ENCODE results near the gene PSMA7.
A peak's percentile ranks its signal among the peaks of the same experiment; 100 is the strongest.

GRCh38 chr20:62088258-62089127, 54.7 kb downstream of the PSMA7 start:
- peak in 1 of 7 experiments; percentile 5 for TF ChIP-seq CTCF (IDR thresholded peaks at IDR 0.05)
- no peak for TF ChIP-seq POLR2A (IDR thresholded peaks at IDR 0.05)

Data from body of pancreas (tissue), 4 donors.